GM12873 (cell line): Measurements from ENCODE around the gene KCNG2.

Experiments used
- CTCF ChIP-seq: IDR thresholded peaks from 2 replicates; pipeline ENCODE4 v1.5.1; 2012; ENCODE audit warnings: low read depth, mild to moderate bottlenecking, moderate library complexity, low read length, control low read depth; ENCODE audit not compliant: insufficient read depth; ENCODE audit errors: missing control alignments

Gene KCNG2

GRCh38 chr18:79788734-79789085, 9.0 kb upstream of the KCNG2 start:
- TF ChIP-seq CTCF, result no peak

DNA sequence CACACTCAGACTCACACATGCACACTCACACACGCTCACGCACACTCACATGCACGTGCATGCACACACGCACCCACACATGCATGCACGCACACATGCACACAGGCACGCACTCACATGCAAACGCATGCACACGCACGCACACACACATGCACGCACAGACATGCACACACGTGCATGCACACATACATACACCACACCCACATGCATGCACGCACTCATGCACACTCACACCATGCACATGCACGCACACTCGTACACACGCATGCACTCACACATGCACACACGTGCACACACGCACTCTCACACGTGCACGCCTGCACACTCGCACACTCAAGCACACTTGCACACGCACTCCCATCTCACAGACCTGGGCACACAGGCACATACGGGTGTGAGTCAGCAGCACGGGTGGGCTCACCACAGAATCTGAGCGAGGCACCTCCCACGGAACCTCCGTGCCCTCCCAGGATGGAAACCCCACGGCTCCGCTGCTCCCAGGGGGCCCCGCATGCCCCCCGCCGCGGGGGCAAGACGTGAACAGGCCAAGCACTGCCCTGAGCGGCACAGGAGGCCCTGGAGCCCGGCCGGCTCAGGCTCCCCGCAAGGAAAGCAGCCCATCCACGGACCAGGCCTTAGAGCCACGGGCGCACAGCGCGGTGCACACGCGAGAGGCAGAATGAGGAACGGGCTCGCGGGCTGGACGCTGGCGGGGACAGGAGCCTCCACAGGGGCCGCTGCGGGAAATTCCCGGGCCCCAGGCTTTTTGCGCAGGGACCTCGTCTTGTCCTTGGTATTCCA, 8.4 kb upstream of the KCNG2 start:
- no peak for TF ChIP-seq CTCF

DNA sequence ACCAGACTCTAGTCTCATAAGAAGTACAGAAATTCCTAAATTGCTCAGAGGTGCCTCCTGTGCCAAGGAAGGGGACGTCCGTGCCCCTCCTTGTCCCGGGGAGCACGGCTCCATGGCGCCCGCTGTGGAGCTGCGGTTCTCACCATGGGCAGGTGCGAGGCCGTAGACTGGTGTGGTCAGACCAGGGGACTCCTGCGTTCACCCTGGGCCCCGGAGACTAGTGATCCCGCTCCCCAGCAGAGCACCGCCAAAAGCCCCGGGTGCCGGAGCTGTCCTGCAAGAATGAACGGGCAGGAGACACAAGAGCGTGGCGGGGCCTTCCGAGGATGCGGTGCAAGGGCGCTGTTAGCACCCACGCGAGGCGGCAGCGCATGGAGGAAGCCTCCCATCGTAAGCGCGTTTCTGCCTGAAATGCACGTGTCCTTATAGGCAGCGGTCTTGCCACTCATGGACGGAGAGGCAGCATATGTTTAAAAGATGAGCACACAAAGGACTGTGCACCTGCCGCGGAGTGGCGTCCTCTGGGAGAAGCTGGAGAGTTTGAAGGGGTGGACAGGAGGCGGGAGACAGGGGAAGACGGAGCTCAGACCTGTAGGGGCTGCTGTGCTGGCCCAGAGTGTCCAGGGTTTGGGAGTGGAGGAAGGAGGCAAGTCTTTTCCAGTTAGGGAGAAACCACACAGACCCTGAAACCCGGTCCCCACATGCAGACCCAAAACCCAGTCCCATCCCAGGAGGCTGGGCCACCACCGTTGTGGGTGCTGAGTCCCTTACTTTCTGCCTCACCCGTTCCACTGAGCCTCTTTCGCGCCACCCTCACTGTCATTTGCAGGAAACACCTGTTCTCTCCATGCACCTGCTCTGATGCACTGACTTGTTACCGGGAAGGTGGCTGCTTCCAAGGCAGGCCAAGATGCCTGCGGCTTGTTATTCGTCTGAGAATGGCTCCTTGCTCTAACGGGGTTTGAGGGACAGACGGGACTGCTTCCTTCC, 7.5 kb upstream of the KCNG2 start:
- no peak for TF ChIP-seq CTCF

DNA sequence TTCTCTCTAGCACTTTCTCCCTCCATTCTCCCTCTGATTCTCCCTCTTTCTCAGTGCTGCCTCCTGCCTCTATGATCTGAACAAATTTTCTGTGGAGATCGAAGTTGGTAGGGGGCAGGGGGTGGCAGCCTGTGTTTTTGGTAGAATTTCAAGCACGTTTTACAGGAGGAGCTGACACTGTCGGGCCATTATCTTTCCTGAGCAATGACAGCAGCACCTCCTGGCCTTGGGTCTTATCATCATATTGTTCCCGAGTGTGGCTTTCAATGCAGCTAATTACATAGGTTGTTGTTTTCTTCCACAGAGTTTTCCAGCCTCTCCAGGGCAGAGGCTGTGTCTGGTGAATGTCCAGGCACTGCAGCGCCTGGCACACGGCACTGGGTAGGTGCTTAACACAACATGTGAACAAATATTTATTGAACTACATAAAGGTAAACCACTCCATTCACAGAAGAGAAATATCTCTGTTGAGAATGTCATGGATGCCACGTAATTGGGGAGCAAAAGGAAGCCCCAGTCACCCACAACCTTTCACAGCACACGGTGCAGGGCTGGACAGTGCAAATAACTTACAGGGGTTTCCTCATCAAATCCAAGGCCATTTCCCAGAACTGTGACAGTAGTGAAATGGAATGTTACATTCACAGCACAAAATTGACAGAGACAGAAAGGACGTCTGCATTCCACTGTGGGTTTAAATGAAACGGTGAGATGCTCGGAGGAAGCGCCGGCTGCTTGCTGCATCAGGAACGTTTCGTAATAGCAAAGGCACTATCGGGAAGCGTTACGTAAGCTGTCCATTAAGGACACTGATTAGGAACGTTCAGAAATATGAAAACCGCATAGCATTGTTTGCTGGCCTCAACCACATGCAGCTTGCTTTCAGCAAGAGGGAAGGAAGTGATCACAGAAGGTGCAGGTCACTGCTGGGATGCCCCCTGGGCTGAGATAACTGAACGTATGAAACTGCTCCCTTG, 6.5 kb upstream of the KCNG2 start:
- no peak for TF ChIP-seq CTCF

DNA sequence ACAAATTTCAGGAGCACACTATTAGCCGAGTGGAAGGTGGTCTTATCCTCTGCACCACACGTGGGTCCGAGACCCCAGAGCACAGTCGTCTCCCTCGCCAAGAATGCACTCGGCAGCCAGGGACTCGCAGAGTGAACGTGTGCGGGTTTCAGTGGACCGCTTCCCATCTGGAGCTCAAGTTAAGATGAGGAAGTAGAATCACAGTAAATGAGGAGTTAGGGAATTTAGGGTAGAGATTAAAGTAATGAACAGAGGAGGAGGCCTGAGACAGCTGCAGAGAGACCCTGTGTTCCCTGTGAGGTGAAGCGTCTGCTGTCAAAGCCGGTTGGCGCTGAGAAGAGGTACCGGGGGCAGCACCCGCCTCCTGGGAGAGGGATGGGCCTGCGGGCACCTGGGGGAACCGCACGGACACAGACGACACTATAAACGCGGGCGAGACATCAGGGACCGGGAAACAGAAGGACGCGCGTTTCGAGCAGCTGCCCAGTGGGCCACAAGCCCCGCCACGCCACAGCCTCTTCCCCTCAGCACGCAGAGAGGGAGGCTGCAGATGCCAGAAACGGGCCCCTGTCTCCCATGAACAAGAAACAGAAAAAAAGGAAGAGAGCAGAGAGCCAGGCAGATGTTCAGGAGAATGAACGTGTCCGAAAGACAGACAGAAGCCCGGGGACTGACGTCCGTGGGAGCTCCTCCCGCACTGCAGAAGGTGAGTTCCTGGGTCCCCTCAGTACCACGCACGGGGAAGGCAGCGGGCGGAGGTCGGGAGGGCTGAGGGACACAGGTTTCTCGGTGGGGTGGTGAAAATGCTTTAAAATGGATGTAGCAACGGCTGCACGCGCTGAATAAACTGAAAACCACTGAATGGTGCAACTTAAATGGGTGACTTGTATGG, 5.4 kb upstream of the KCNG2 start:
- no peak for TF ChIP-seq CTCF

DNA sequence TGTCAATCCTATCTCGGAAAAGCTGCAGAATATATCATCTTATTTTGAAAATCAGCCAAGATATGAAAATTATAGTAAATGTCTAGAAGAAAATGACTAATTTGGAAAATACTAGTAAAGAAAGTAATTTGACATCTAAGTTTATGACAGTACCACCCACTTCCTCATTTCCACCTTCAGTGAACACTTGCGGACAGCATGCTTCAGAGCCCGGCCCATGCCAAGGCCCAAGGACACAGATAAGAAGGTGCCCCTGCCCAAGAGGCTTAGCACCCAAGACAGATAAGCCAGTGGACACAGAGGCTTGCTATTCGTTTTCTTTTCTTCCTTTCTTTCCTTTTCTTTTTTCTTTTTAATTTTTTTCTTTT, 4.8 kb upstream of the KCNG2 start:
- no peak for TF ChIP-seq CTCF
